ENCODE data around the gene HEATR3. TPM values are rescaled to one million over a fixed set of nuclear protein-coding genes. Genes with fewer than 3 reads are reported as not detected.

Gene HEATR3
- total RNA-seq, 2 donors from 2014 or later = 19.5 to 19.6 TPM

- Mint-ChIP-seq H3K4me1 (ENCODE audit: low read depth) (peaks cover 44% of the 10 kb centered on the region), H3K4me3 (peak overlapping the region; percentile 82 to 99), H3K9me3 (no peaks in the 10 kb centered on the region), H3K27ac (no peak overlapping the region), H3K36me3 (ENCODE audit: insufficient read depth in 2 of 2) (peaks cover 4 to 8% of the 10 kb centered on the region in 2 donors), H3K27me3 (ENCODE audit: low read depth) (no peaks in the 10 kb centered on the region)
- ATAC-seq (replicated peaks in 1 of 2) (peak; percentile 1 to 14), DNase-seq (peak in 1 of 2 donors; percentile 50)
Observed at GRCh38 chr16:50153596-50154419, 88.0 kb downstream of the HEATR3 start.

- H3K4me1 Mint-ChIP-seq (ENCODE audit: low read depth) = peaks cover 51% of the 10 kb centered on the region
- no peaks in the 10 kb centered on the region for H3K9me3 Mint-ChIP-seq
- peaks cover 4 to 8% of the 10 kb centered on the region in 2 donors for H3K36me3 Mint-ChIP-seq (ENCODE audit: insufficient read depth in 2 of 2)
- no peak for ATAC-seq (replicated peaks in 1 of 2)
- H3K4me3 Mint-ChIP-seq = peak overlapping the region; percentile 82 to 99
- H3K27ac Mint-ChIP-seq = peak overlapping the region; percentile 91
- DNase-seq = peak in 1 of 2 donors; percentile 12
- no peaks in the 10 kb centered on the region for H3K27me3 Mint-ChIP-seq (ENCODE audit: low read depth)
Observed at GRCh38 chr16:50154420-50154950, 88.7 kb downstream of the HEATR3 start.

GRCh38 chr16:50155925-50156324 lies 90.2 kb downstream of the HEATR3 start:
- Mint-ChIP-seq H3K27ac (peak overlapping the region; percentile 91), H3K9me3 (no peaks in the 10 kb centered on the region), H3K36me3 (ENCODE audit: insufficient read depth in 2 of 2) (peaks cover 8 to 9% of the 10 kb centered on the region in 2 donors), H3K4me1 (ENCODE audit: low read depth) (peaks cover 63% of the 10 kb centered on the region), H3K4me3 (peak overlapping the region; percentile 82 to 99), H3K27me3 (ENCODE audit: low read depth) (no peaks in the 10 kb centered on the region)
- DNase-seq (no peak), ATAC-seq (replicated peaks in 1 of 2) (no peak)

Other genes with a start within 250 kb of the HEATR3 start
- not detected for gene ZNF423, start 209.9 kb upstream of the HEATR3 start, total RNA-seq
- gene CNEP1R1, start 40.7 kb upstream of the HEATR3 start, total RNA-seq = 10 to 100 TPM; 28.6 to 30.8 TPM
- 10 to 100 TPM; 27.5 to 29.0 TPM for gene TENT4B, start 87.3 kb downstream of the HEATR3 start, total RNA-seq
- 10 to 100 TPM; 67.5 to 97.1 TPM for gene ADCY7, start 200.6 kb downstream of the HEATR3 start, total RNA-seq

Data from activated T-cell treated with anti-CD3 and anti-CD28 coated beads, Interleukin-2, amount 50 U/mL, for 72 hours (primary cell).